Non-pigmented ciliary epithelial cell (primary cell): ENCODE measurements around the gene LINGO1.

Experiments
- DNase-seq: peaks from one replicate; pipeline ENCODE4 v3.0.0-alpha.2; 2010; ENCODE audit warnings: low read depth

LINGO1 gene

GRCh38 chr15:77596821-77597803 lies 35.6 kb downstream of the LINGO1 start:
- no peak for DNase-seq

GRCh38 chr15:77595231-77595630 lies 37.5 kb downstream of the LINGO1 start:
- no peak for DNase-seq

GRCh38 chr15:77592758-77593157 lies 40.0 kb downstream of the LINGO1 start:
- no peak for DNase-seq

- DNase-seq: no peak
These were observed 40.6 kb downstream of the LINGO1 start for GRCh38 chr15:77591968-77592613.

DNA sequence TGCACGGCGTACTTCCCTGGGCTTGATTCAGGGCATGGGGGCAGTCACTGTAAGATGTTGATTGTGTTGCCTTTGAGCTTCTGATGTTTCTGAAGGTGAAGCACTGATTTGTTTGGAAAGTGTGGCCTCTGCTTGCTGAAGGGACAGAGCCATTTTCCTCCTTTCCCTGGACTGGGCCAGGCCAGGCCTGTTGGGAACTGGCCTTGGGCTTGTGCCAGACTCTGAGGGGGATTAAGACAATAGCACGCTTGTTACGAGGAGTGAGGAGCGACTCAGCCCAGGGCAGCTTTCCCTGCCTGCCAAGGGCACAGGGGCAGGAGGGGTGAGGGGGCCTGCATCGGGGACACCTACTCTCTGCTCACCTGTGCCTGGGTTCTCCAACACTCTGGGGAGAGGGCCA lies 42.9 kb downstream of the LINGO1 start:
- no peak for DNase-seq

GRCh38 chr15:77588126-77588525 lies 44.6 kb downstream of the LINGO1 start:
- DNase-seq: no peak

DNA sequence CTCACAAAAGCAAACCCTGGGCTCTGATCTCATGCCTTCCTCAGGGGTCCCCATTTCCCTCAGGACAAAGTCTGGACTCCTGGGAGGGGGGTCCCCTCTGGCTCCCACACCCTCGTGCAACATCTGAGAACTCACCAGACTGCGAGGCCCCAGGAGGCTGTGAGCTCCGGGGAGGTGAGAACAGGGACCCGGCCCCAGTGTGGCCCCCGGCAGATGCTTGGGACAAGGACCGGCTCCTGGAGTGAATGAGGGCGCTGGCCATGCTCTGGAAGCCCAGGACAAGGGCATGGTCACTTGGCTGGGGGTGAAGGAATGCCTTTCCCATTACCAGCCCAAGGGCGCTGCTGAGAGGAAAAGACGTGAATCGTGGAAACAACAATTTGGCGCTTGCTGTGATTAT lies 48.0 kb downstream of the LINGO1 start:
- no peak for DNase-seq

DNA sequence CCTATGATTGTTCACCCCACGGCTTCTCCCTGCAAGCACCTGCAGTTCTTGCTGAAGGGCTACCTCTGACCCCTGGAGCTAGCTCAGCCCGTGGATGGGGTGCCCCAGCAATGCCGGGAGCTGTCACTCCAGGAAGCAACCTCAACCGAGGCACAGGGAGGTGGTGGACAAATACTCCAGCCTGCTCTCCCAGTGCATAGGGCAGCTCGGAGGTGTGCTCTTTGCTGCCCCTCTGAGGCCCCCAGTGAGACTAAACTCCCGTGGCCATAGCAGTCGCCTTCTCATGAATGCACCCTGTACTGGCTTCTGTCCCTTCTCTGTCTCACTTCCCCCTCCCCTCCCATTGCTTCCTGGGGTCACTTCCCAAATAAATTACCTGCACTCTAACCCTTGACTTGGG lies 48.5 kb downstream of the LINGO1 start:
- no peak for DNase-seq

GRCh38 chr15:77582763-77583162 lies 49.9 kb downstream of the LINGO1 start:
- no peak for DNase-seq

DNA sequence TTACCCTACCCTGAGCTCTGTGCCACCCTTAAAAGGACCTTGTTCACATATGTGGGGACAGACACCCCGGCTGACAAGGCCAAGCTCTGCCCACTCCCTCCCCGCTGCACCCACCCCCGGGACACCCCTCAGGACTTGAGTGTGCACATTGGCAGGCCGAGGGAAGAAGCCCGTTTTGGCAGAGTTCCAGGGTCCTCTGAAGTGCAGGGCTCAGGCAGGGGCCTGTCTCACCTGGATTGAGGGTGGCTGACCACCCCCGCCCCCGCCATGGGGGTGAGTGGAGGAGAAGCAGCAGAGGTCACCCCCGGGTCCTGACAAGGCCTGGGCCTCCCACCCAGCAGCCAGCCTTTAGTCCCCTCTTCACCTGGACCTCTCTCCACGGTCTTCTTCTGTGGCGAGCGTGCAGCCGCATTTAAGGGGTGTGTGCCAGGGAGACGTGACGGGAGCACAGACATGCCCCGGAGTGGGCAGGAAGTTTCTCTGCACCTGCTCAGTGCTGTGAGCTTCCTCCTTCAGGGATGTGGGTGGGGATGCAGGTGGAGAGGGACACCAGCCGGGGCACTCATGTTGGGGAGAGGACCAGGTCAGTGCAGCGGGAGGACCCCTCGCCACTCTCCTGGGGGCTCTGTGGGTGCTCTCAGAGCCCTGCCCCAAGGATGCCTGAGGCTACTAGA lies 50.7 kb downstream of the LINGO1 start:
- DNase-seq: no peak

GRCh38 chr15:77580996-77581682 lies 51.6 kb downstream of the LINGO1 start:
- DNase-seq: no peak

GRCh38 chr15:77579498-77580188 lies 53.1 kb downstream of the LINGO1 start:
- no peak for DNase-seq

DNA sequence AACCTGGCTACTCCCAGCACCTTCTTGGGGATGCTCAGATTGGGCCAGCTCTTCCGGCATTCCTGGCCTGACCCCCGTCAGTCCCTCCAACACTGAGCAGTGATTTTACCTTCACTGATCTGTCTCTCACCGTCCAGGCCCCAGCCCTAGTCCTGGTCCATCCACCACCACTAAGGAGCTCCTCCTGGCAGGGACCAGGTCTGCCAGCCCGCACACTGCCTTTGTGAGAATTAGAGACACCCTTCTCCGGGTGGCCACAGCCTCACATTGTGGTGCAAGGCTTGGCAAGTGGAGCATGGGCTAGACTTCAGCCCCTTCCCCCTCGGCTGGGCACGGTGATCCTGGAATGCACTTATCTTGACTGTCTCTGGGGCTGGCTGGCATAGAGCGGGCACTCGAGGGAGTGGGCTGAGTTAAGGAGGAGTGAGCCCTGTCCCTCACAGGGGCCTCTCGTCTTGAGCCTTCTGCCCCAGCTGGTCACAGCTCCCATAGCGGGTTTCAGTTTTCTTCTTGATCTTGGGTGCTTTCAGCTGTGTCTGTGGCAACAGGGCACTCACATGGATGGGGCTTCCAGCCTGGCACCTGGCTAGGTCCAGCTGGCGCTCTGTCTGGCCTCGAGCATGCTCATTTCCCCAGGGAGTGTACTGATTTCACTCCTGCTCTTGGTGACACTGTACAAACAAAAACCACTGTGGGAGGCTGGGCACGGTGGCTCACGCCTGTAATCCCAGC lies 53.9 kb downstream of the LINGO1 start:
- DNase-seq: no peak

- no peak for DNase-seq
These were observed 55.3 kb downstream of the LINGO1 start for GRCh38 chr15:77577366-77577950.

DNA sequence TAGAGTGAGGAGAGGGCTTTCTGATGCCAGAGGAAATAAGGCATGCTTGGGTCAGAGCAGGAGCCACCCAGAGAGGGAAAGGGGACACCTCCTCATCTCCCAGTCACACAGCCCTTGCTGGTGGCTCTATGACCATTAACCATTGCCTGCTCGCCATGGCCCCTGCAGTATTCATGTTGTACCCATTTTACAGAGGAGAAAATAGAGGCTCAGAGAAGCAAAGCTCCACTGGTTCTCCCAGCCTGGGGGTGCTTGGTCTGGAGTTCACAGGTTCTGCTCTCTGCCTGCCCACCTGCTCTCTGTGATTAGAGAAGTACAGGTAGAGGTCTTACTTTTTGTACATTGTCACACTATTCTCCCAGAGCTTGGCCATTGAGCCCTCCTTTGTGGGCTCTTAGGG lies 56.2 kb downstream of the LINGO1 start:
- DNase-seq: no peak

- no peak for DNase-seq
These were observed 57.3 kb downstream of the LINGO1 start for GRCh38 chr15:77575203-77575934.

DNA sequence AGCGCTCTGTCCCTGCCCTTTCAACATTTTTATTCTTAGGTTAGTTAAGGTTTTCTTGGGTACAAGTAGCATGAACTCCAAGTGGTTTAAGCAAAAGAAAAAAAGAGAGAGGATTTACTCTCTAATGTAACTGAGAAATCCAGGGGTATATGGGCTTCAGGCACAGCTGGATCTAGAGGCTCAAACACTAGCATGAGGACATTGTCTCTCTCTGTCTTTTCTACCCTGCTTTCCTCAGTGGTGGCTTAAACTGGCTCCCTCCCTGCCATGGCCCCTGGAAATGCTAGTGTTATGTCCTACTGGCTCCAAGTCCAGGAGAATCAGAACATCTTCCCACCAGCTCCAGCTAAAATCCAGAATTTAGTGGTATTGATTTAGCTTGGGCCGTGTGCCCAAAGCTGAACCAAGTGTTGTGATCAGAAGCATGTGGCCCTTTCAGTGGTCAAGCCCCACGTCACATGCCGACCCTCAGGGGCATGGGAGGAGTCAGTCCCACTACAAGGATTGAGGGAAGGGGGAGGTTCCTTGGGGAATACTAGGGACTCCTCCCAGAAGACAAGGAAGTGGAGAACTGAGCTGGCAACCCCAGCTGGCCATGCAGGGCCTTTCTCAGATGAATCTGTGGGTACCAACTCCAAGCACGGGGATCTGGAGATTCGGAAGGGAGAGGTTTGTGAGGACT lies 58.0 kb downstream of the LINGO1 start:
- DNase-seq: no peak

DNA sequence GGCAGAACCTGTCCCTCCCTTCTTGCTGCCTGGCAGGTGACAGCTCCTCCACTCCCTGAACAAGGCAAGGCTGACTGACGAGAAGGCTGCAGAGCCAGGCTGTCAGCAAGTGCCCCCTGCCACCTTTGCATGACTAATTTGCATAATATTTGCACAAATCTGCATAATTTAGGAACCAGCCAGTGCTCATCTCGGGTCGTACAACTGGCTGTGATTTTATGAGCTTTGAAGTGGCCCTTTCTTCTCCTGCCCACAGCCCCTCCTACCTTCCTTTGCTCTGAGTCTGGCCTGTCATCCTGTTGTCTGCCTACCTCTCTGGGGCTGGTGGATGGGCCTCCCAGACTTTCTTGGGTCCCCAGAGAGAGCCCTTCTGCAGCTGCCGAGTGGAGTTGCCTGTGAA lies 58.9 kb downstream of the LINGO1 start:
- DNase-seq: no peak

GRCh38 chr15:77572186-77572585 lies 60.5 kb downstream of the LINGO1 start:
- no peak for DNase-seq
